Keratinocyte (primary cell): Measurements from ENCODE around the gene GMPR2. TPM values are rescaled to one million over a fixed set of nuclear protein-coding genes. Genes with fewer than 3 reads are reported as not detected.

ENCODE experiments used
- DNase-seq: peaks from one replicate; pipeline ENCODE4 v3.0.0-alpha.2; 2011; ENCODE audit warnings: low read depth, missing footprints, low spot score
- FAIRE-seq: peaks from 2 replicates; lab custom pipeline; 2011; peaks lifted over from hg19 to GRCh38; lab: Jason Lieb, UNC
- H2AFZ ChIP-seq: 2 replicates; pipeline ENCODE4 v1.6.0; 2012; ENCODE audit warnings: low read length, control low read depth, inconsistent platforms; ENCODE audit not compliant: control insufficient read depth
- H3K27ac ChIP-seq: 2 replicates; pipeline ENCODE4 v1.5.1; 2011; ENCODE audit warnings: low read length; ENCODE audit not compliant: control insufficient read depth, insufficient read depth
- H3K27me3 ChIP-seq: 3 replicates; pipeline ENCODE4 v1.6.0; 2011; ENCODE audit warnings: low read length; ENCODE audit not compliant: control insufficient read depth, insufficient read depth; ENCODE audit errors: extremely low read depth
- H3K36me3 ChIP-seq, 2 experiments: 2 replicates in 1 of 2; 3 replicates in 1 of 2; pipeline ENCODE4 v1.5.1; 2011; ENCODE audit warnings: low read length in 2 of 2, mild to moderate bottlenecking in 1 of 2; ENCODE audit not compliant: control insufficient read depth in 2 of 2, insufficient read depth in 2 of 2; ENCODE audit errors: extremely low read depth in 1 of 2
- H3K4me1 ChIP-seq: 3 replicates; pipeline ENCODE4 v1.5.1; 2011; ENCODE audit warnings: low read length; ENCODE audit not compliant: control insufficient read depth, insufficient read depth; ENCODE audit errors: extremely low read depth
- H3K4me2 ChIP-seq: 3 replicates; pipeline ENCODE4 v1.6.0; 2011; ENCODE audit warnings: low read depth, low read length; ENCODE audit not compliant: control insufficient read depth, insufficient read depth; ENCODE audit errors: extremely low read depth
- H3K4me3 ChIP-seq, 3 experiments: fragments of 200-600 bp in 1 of 3; sonication (generic) in 1 of 3; 2 replicates in 2 of 3; 3 replicates in 1 of 3; pipeline ENCODE4 v1.5.1; 2011 to 2016; ENCODE audit warnings: low read length in 3 of 3, mild to moderate bottlenecking in 3 of 3, control low read depth in 2 of 3, inconsistent platforms in 1 of 3, low read depth in 1 of 3, mixed read lengths in 1 of 3, mixed run types in 1 of 3, moderate library complexity in 1 of 3; ENCODE audit not compliant: control insufficient read depth in 2 of 3, insufficient read depth in 2 of 3; ENCODE audit errors: extremely low read depth in 1 of 3
- H3K79me2 ChIP-seq: 2 replicates; pipeline ENCODE4 v1.6.0; 2012; ENCODE audit warnings: low read length; ENCODE audit not compliant: control insufficient read depth, insufficient read depth
- H3K9ac ChIP-seq: 3 replicates; pipeline ENCODE4 v1.6.0; 2011; ENCODE audit warnings: low read length; ENCODE audit not compliant: control insufficient read depth, insufficient read depth; ENCODE audit errors: extremely low read depth
- H3K9me1 ChIP-seq: 3 replicates; pipeline ENCODE4 v1.6.0; 2011; ENCODE audit warnings: low read length; ENCODE audit not compliant: control insufficient read depth, insufficient read depth; ENCODE audit errors: extremely low read depth
- H3K9me3 ChIP-seq: 2 replicates; pipeline ENCODE4 v1.5.1; 2012; ENCODE audit warnings: low read depth, low read length; ENCODE audit not compliant: control insufficient read depth
- H4K20me1 ChIP-seq: 3 replicates; pipeline ENCODE4 v1.6.0; 2011; ENCODE audit warnings: low read length; ENCODE audit not compliant: control insufficient read depth, insufficient read depth; ENCODE audit errors: extremely low read depth
- CTCF ChIP-seq, 3 experiments: IDR thresholded peaks in 1 of 3; conservative IDR thresholded peaks in 1 of 3; optimal IDR thresholded peaks in 1 of 3; 2 replicates in 2 of 3; 3 replicates in 1 of 3; pipeline versions ENCODE3 to v1.5.1; 2011; ENCODE audit warnings: low read length in 3 of 3, mild to moderate bottlenecking in 3 of 3, moderate library complexity in 2 of 3, control low read depth in 1 of 3, inconsistent platforms in 1 of 3; ENCODE audit not compliant: insufficient read depth in 2 of 3; ENCODE audit errors: extremely low read depth in 1 of 3
- EZH2 ChIP-seq: IDR thresholded peaks from one replicate; pipeline ENCODE4 v1.6.1; 2012; ENCODE audit warnings: inconsistent platforms, mild to moderate bottlenecking, low read length, moderate library complexity
- dilution Hi-C: fragments of 300-500 bp; cut with MboI; formaldehyde crosslinking; loops from one replicate; pipeline ENCODE4 v1.7.0; 2020; ENCODE audit warnings: low sequenced_read_pairs; ENCODE audit not compliant: extremely low pct_ligation_motif_present
- polyA plus RNA-seq, 5 experiments: library from polyadenylated mRNA; depleted of rRNA in 3 of 5; stranded (reverse) in 3 of 5; stranded (forward) in 1 of 5; unstranded in 1 of 5; fragments of >200 nt; gene quantifications; 1 replicate in 1 of 5; 2 replicates in 3 of 5; 3 replicates in 1 of 5; pipeline versions ENCODE4 v1.2.1 to v1.2.3, GENCODE V29; 2011 to 2012; ENCODE audit warnings: missing spikeins in 2 of 5, low read depth in 1 of 5, low replicate concordance in 1 of 5

GMPR2 gene
- polyA plus RNA-seq, 1 donor (not counting 4 experiments of a cell fraction or from before 2014, with no cell fraction given): 84.6 TPM

GRCh38 chr14:24261969-24262327 is 29.2 kb downstream of the GMPR2 start:
- Histone ChIP-seq H2AFZ (no peak overlapping the region), H3K9me3 (no peaks in the 10 kb centered on the region), H3K9ac (no peak overlapping the region), H3K79me2 (no peaks in the 10 kb centered on the region), H3K36me3 (peaks cover 10 to 12% of the 10 kb centered on the region in 2 experiments), H3K4me2 (no peak overlapping the region), H3K27me3 (no peaks in the 10 kb centered on the region), H3K4me3 (no peak overlapping the region), H3K27ac (no peak overlapping the region), H4K20me1 (no peaks in the 10 kb centered on the region), H3K4me1 (peaks cover 33% of the 10 kb centered on the region), H3K9me1 (no peaks in the 10 kb centered on the region)
- TF ChIP-seq CTCF (optimal IDR thresholded peaks at IDR 0.05 in 1 of 3, IDR thresholded peaks at IDR 0.05 in 1 of 3, conservative IDR thresholded peaks at IDR 0.05 in 1 of 3; ENCODE audit: extremely low read depth in 1 of 3, insufficient read depth in 2 of 3, low read length in 3 of 3) (no peak), EZH2 (no peak)
- DNase-seq (no peak), FAIRE-seq (no peak)
- dilution Hi-C loops: no loop called here

- Histone ChIP-seq H3K9me3 (no peaks in the 10 kb centered on the region), H3K4me3 (peak within 1 kb of the TSS in 2 of 3 experiments; percentile 3 to 9), H2AFZ (no peak within 1 kb of the TSS), H4K20me1 (no peaks in the 10 kb centered on the region), H3K4me1 (peaks cover 33% of the 10 kb centered on the region), H3K9ac (peak within 1 kb of the TSS; percentile 6), H3K4me2 (peak within 1 kb of the TSS; percentile 46), H3K27me3 (no peaks in the 10 kb centered on the region), H3K9me1 (no peaks in the 10 kb centered on the region), H3K27ac (peak within 1 kb of the TSS; percentile 15), H3K36me3 (peaks cover 13 to 16% of the 10 kb centered on the region in 2 experiments), H3K79me2 (no peaks in the 10 kb centered on the region)
- dilution Hi-C loops: no loop called here
- DNase-seq: no peak
- TF ChIP-seq EZH2 (no peak), CTCF (optimal IDR thresholded peaks at IDR 0.05 in 1 of 3, IDR thresholded peaks at IDR 0.05 in 1 of 3, conservative IDR thresholded peaks at IDR 0.05 in 1 of 3; ENCODE audit: extremely low read depth in 1 of 3, insufficient read depth in 2 of 3, low read length in 3 of 3) (no peak)
- no peak for FAIRE-seq
Measured at GRCh38 chr14:24262821-24263733, 30.3 kb downstream of the GMPR2 start, which contains the start of gene TGM1. Gene TGM1 (minus strand): TSS chr14:24263177. CDS start chr14:24262352, 825 bp downstream.
